ENCODE measurements around the gene TRERF1.

DNA sequence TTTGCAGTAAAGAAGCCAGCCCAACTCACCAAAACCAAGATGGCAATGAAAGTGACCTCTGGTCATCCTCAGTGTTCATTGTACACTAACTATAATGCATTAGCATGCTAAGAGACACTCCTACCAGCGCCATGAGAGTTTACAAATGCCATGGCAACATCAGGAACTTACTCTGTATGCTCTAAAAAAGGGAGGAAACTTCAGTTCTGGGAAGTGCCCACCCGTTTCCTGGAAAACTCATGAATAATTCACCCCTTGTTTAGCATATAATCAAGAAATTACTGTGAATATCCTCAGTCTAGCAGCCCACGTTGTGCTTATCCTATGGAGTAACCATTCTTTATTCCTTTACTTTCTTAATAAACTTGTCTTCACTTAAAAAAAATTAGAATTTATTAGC is 19.4 kb upstream of the TRERF1 start:
- TF ChIP-seq POLR2AphosphoS5 (IDR thresholded peaks at IDR 0.05; ENCODE audit: borderline replicate concordance, low read depth, low read length) (no peak), EZH2 (IDR thresholded peaks at IDR 0.05) (no peak)

All from SK-N-MC (cell line).